ENCODE measurements around the gene TBC1D22A. TPM values are rescaled to one million over a fixed set of nuclear protein-coding genes. Genes with fewer than 3 reads are reported as not detected.
A peak's percentile ranks its signal among the peaks of the same experiment; 100 is the strongest.

Gene TBC1D22A
- total RNA-seq, 1 experiment from 2014 or later: 20.9 TPM

GRCh38 chr22:46992121-46992731 lies 229.8 kb downstream of the TBC1D22A start:
- no peak for DNase-seq (ENCODE audit: low read depth, low spot score)
- ChIA-PET POLR2A (no interaction called here), CTCF (no interaction called here), RAD21 (ENCODE audit: low non-redundant PET in 1 of 2, low total read pairs in 2 of 2, uncharacterized antibody in 2 of 2, unreplicated experiment in 2 of 2) (no interaction called here)
- intact Hi-C loops (cut with micrococcal nuclease): no loop called here
- no peak overlapping the region for H3K9ac ChIP-seq (ENCODE audit: low read length)
- no peak overlapping the region for H3K4me2 ChIP-seq (ENCODE audit: low read length)
- no peaks in the 10 kb centered on the region for H3K27me3 ChIP-seq (ENCODE audit: insufficient read depth, low read length)
- no peaks in the 10 kb centered on the region for H3K9me3 ChIP-seq (ENCODE audit: control insufficient read depth in 1 of 2, insufficient read depth in 1 of 2, low read depth in 1 of 2, low read length in 2 of 2)
- 0 out of 2 replicates have a peak, but pooled peaks have one; percentile 11 for ATAC-seq
- H3K36me3 ChIP-seq (ENCODE audit: control insufficient read depth in 1 of 2, insufficient read depth in 2 of 2, low read length in 2 of 2): no peaks in the 10 kb centered on the region
- H3K4me3 ChIP-seq (replicated peaks in 1 of 2; ENCODE audit: low read depth in 1 of 2, low read length in 2 of 2): no peak overlapping the region
- H3K79me2 ChIP-seq (ENCODE audit: insufficient read depth, low read length): no peaks in the 10 kb centered on the region
- no peaks in the 10 kb centered on the region for H3K4me1 ChIP-seq (ENCODE audit: control insufficient read depth in 1 of 2, insufficient read depth in 2 of 2, low read length in 2 of 2)
- no peak overlapping the region for H2AFZ ChIP-seq (ENCODE audit: low read depth, low read length, poor library complexity, severe bottlenecking)
- no peaks in the 10 kb centered on the region for H3K9me2 ChIP-seq (ENCODE audit: insufficient read depth)
- no TSS peak for BruUV-seq (replicated peaks)
- H4K20me1 ChIP-seq (ENCODE audit: insufficient read depth): no peaks in the 10 kb centered on the region
- no peak overlapping the region for H3K27ac ChIP-seq (ENCODE audit: low read depth, low read length)
- TF ChIP-seq EZH2 (IDR thresholded peaks at IDR 0.05) (no peak), POLR2AphosphoS5 (IDR thresholded peaks at IDR 0.05; ENCODE audit: low read depth, low read length) (no peak), RAD21 (IDR thresholded peaks at IDR 0.05; ENCODE audit: low read depth) (no peak), JUND (IDR thresholded peaks at IDR 0.05) (no peak), FOSL1 (IDR thresholded peaks at IDR 0.05; ENCODE audit: low read depth) (no peak), ELF1 (IDR thresholded peaks at IDR 0.05; ENCODE audit: borderline replicate concordance, low read depth) (no peak), REST (IDR thresholded peaks at IDR 0.05; ENCODE audit: low read depth) (no peak), ZNF274 (IDR thresholded peaks at IDR 0.05; ENCODE audit: low read depth, low read length) (no peak), ATF3 (IDR thresholded peaks at IDR 0.05) (no peak), SP1 (IDR thresholded peaks at IDR 0.05; ENCODE audit: low read depth) (no peak), YY1 (IDR thresholded peaks at IDR 0.05; ENCODE audit: extremely low read depth, insufficient replicate concordance, low read depth, low read length) (no peak), ZBTB33 (IDR thresholded peaks at IDR 0.05; ENCODE audit: extremely low read depth, insufficient replicate concordance, low read length) (no peak), SIN3A (IDR thresholded peaks at IDR 0.05; ENCODE audit: low read depth) (no peak), POLR2A (IDR thresholded peaks at IDR 0.05; ENCODE audit: borderline replicate concordance, extremely low read depth, insufficient read depth, insufficient read length) (no peak), EZH2phosphoT487 (IDR thresholded peaks at IDR 0.05; ENCODE audit: borderline replicate concordance) (no peak), TCF7L2 (IDR thresholded peaks at IDR 0.05; ENCODE audit: borderline replicate concordance, extremely low read depth, insufficient read depth, insufficient read length) (no peak), EGR1 (IDR thresholded peaks at IDR 0.05; ENCODE audit: low read depth) (no peak), CBX3 (IDR thresholded peaks at IDR 0.05; ENCODE audit: low read depth) (no peak), CTCF (IDR thresholded peaks at IDR 0.05 in 2 of 3, conservative IDR thresholded peaks at IDR 0.05 in 1 of 3; ENCODE audit: borderline replicate concordance in 1 of 3, insufficient read depth in 1 of 3, low read depth in 2 of 3, low read length in 2 of 3) (no peak)
